GM21381 (cell line): ENCODE data around the gene WNK2.

Experiments used
- ATAC-seq: cut with Tn5 transposase; IDR thresholded peaks from one replicate; pipeline ENCODE4 v1.9.1; 2021; ENCODE audit warnings: mild to moderate bottlenecking, moderate library complexity; ENCODE audit not compliant: unreplicated experiment

Gene WNK2

GRCh38 chr9:93290495-93291434 lies 106.8 kb downstream of the WNK2 start:
- ATAC-seq = no peak

GRCh38 chr9:93291536-93292287 lies 107.8 kb downstream of the WNK2 start:
- ATAC-seq = no peak

- ATAC-seq = no peak
Observed at GRCh38 chr9:93292288-93292615, 108.3 kb downstream of the WNK2 start.

DNA sequence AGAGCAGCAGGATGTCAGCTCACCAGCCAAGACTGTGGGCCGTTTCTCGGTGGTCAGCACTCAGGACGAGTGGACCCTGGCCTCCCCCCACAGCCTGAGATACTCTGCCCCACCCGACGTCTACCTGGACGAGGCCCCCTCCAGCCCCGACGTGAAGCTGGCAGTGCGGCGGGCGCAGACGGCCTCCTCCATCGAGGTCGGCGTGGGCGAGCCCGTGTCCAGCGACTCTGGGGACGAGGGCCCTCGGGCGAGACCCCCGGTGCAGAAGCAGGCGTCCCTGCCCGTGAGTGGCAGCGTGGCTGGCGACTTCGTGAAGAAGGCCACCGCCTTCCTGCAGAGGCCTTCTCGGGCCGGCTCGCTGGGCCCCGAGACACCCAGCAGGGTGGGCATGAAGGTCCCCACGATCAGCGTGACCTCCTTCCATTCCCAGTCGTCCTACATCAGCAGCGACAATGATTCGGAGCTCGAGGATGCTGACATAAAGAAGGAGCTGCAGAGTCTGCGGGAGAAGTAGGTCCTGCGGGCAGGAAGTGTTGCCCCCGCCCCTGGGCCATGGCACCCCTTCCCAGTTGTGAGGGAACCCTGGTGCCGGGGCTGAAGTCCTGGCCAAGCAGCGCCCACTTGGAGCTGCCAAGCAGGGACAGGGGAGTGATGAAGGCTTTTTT lies 108.9 kb downstream of the WNK2 start:
- ATAC-seq = no peak

- ATAC-seq = no peak
Observed at GRCh38 chr9:93294011-93294410, 110.1 kb downstream of the WNK2 start.

DNA sequence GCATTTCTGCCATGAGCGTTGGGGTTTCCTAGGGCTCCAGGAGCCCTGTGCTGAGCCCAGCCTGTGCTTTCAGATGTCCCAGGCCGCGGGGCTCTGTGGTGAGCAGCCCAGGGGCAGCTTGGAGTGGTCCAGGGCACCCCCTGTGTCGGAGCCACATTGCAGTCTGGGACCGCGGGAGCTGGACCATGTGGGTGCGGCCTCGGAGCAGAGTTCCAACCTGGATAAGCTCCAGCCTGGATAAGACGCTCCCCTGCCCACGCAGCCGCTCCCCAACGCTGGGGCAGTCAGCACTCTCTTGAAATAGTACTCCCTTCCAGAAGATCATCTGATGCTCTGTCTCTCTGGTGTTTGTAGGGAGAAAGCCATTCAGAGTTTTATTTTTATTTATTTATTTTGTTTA lies 111.1 kb downstream of the WNK2 start:
- ATAC-seq = no peak

DNA sequence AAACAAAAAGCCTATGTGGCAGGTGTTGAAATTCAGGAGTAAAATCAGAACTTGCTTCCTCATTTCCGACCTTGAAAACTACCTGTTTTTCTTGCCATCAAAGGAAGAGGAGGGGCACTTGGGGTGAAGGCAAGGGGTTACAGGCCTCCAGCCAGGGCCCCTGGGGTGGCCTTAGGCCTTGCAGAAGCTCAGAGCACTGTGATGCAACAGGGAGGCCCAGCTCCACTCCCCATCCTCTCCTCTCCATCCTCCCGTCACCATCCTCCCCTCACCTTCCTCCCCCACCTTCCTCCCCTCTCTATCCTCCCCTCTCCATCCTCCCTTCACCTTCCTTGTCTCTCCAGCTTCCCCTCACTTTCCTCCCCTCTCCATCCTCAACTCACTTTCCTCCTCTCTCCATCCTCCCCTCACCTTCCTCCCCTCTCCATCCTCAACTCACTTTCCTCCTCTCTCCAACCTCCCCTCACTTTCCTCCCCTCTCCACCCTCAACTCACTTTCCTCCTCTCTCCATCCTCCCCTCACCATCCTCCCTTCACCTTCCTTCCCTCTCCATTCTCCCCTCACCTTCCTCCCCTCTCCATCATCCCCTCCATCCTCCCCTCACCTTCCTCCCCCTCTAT lies 111.6 kb downstream of the WNK2 start:
- no peak for ATAC-seq

DNA sequence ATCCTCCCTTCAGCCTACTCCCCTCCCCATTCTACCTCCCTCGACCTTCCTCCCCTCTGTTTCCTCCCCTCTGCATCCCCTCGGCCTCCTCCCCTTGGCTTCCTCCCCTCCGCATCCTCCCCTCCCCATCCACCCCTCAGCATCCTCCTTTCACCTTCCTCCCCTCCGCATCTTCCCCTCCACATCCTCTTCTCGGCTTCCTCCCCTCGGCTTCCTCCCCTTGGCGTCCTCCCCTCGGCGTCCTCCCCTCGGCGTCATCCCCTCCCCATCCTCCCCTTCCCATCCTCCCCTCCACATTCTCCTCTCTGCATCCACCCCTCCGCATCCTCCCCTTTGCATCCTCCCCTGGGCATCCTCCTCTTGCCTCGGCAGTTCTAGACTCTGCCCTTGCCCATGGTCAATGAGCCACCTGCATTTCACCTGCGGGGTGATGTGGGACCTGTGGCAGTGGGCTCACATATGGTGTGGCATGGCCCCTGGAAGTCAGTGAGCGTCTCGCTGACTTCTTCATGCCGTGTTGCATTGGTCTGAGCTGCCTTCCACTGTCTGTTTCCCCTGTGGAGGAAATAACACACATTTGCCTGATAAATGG lies 113.0 kb downstream of the WNK2 start:
- no peak for ATAC-seq

DNA sequence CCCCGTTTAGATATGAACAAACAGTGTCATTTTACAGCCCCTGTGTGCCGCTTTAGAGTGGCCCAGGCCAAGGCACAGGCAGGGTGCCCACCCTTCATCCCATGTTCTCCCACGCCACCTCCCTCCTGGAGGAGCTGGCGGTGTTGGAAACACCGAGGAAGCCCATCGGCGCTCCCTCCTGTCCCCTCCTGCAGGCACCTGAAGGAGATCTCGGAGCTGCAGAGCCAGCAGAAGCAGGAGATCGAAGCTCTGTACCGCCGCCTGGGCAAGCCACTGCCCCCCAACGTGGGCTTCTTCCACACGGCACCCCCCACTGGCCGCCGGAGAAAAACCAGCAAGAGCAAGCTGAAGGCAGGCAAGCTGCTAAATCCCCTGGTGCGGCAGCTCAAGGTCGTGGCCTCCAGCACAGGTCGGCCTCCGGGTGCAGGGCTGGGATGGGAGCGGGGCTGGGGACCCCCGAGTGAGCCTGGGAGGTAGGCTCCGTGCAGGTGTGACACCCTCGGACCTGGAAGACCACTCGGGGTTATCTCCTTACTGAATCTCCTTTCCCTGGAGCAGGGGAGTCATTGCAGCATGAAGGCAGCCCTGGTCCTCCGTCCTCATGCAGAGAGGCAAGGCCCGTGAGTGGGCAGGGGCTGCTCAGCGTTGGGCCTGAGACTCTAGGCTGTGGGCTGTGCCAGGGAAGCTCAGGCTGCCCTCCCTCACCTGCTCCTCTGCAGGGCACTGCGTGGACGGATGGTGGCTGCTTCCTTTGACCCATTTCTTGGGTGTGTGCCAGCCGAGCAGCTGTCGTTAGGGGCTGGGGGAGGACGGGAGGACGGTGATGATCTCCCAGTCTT lies 113.9 kb downstream of the WNK2 start:
- ATAC-seq = no peak

DNA sequence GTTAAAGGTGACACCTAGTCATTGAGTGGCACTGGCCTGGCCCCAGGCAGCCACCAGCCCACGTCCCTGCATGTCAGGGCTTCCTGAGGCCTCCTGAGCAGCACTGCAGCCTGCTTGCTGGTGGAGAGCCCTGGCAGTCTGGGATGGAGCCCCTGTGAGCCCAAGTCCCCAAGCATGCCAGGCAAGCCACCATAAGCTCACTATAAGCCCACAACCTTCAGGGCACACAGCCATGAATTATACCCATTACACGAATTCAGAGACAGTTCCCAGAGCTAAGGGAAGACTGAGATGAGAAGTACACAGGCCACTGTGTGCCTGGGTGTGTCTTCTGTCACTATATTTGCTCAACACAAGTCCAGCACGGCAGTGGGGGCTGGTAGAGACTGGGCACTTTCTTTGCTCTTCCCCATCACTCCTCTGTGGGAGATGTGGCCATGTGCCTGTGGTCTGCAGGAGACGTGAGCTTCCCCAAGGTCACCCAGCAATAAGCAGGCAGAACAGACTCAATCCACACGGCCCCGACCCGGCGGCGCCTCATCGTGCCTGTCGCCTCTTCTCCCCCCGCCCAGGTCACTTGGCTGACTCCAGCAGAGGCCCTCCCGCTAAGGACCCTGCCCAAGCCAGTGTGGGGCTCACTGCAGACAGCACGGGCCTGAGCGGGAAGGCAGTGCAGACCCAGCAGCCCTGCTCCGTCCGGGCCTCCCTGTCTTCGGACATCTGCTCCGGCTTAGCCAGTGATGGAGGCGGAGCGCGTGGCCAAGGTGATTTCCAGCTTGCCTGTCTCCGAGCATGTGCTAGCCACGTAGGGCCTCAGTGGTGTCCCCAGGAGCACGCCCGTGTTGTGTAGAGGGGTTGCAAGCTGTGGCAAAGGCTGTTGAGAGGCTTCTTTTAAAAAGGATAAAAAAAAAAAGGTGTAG lies 114.8 kb downstream of the WNK2 start:
- ATAC-seq = no peak

DNA sequence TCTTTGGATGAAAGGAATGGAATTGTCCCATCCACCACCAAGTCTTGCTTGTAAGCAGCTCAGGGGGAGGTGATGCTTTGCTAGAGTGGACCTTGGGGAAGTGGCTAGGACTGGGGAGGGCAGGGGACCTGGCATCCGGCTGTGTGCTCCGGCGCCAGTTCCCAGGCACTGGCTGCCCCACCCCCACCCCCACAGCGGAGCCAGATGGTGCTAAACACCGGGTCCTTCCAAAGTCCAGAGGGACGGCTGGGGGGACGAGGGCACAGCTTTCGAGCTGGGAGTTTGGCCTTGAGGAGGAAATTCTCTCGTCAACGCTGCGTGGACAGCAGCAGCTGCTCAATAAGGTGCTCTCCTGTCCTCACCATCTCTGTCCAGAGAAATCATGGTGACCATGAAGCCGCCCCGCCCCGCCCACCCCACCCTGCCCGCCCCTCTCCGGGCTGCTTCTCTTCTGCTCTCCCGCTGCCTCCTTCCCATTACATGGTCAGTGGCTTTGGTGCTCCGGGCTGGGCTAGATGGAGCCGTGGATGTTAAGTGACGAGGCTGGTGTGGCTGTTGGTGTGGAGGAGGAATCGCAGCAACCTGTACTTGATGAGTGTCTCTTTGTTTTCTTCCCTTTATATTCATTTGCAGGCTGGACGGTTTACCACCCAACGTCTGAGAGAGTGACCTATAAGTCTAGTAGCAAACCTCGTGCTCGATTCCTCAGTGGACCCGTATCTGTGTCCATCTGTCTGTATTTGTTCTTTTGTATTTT lies 115.7 kb downstream of the WNK2 start:
- ATAC-seq = no peak

- no peak for ATAC-seq
Observed at GRCh38 chr9:93300175-93300572, 116.2 kb downstream of the WNK2 start.

DNA sequence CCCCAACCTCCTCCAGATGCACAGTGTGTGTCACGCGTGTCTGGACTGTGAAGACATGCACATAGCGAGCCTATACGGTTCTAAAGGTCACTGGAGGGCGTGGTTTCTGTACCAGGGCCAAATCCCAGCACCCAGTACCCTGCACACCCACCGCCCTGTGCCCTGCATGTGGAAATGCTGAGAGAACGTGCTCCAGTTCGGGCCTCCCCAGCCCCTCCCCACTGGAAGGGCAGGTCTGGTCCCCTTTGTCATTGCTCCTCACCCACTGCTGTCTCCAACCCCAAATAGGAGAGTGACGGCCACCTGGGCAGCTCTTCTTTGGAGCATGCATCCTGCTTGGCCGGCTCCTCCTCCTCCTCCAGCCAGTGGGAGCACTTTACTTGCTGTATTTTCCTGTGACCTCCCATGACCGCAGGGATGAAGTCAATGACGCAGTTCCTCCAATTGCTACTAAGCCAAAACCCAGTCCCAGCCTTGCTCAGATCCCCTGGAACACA lies 116.7 kb downstream of the WNK2 start:
- no peak for ATAC-seq

DNA sequence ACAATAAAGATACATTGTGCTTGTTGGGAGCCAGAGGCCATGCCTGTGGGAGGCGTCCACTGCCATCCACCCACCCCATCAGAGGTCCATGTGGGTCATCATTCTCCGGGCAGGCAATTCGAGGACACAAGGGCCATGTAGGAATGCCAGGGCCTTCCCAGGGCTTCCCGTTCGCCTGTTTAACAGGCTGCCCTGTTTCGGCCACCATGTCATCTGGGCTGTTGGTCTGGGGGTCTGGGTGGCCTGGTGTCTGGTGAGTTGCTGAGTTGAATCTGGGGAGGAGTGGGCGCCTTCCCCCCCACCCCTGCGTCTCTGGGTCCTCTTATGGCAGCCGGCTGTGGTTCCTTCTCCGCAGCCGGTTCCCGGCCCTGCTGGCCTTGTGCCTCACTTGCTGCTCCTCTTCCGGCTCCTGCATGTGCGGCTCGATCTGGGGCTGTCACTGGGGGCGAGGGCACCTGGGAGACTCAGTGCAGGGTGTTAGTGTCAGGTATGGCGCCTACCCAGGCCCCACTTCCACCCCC lies 117.4 kb downstream of the WNK2 start:
- no peak for ATAC-seq

DNA sequence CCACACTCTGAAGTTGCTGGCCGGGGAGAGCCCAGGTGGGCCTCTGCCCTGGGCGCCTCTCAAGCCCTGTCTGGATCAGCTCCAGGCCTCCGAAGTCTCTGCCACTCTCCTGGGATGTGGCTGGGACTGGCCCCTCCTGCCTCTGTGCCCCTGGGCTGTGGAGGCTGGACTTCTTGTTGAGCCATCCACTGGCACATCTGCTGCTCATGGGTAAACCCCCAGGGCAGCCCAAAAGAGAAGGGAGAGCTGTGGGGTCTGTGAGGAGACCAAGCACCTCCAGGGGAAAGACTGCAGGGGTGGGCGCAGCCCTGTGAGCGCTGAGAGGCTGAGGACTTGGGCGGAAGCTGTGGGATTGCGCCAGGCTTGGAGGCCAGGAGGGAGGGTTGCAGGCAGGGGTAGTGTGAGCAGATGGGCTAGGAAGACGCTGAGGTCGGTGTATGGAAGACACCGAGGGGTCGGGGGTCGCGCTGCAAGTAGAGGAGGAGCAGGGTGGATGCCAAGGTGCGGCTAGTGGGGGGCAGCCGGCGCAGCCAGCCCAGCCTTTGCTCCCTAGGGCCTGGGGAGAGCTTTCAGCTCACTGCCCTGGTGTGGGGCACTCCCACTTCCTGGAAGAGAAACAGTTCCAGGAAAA lies 118.1 kb downstream of the WNK2 start:
- ATAC-seq = no peak

- ATAC-seq = no peak
Observed at GRCh38 chr9:93302586-93303257, 118.8 kb downstream of the WNK2 start.

- no peak for ATAC-seq
Observed at GRCh38 chr9:93303258-93303771, 119.4 kb downstream of the WNK2 start.
